ENCODE measurements around the gene HIP1R.
"Not testable (repeated sequence)": the region's sequence is repeated elsewhere in the genome, so short reads cannot be mapped to it uniquely, and the experiment has no call there.

Gene HIP1R

GRCh38 chr12:122878780-122879612, 43.7 kb downstream of the HIP1R start:
- DNase-seq: no peak

- no peak for DNase-seq
Observed at GRCh38 chr12:122880155-122880667, 45.0 kb downstream of the HIP1R start.

GRCh38 chr12:122880668-122881067, 45.4 kb downstream of the HIP1R start:
- DNase-seq: peak; percentile 43

- DNase-seq: no peak
Observed at GRCh38 chr12:122882908-122883558, 47.8 kb downstream of the HIP1R start.

- DNase-seq: no peak
Observed at GRCh38 chr12:122884091-122884826, 49.0 kb downstream of the HIP1R start.

- DNase-seq: no peak
Observed at GRCh38 chr12:122884860-122885259, 49.6 kb downstream of the HIP1R start.

- no peak for DNase-seq
Observed at GRCh38 chr12:122886161-122886560, 50.9 kb downstream of the HIP1R start.

GRCh38 chr12:122886851-122887818, 51.9 kb downstream of the HIP1R start:
- DNase-seq: no peak

GRCh38 chr12:122887819-122888212, 52.6 kb downstream of the HIP1R start:
- no peak for DNase-seq

GRCh38 chr12:122888232-122888752, 53.0 kb downstream of the HIP1R start:
- no peak for DNase-seq

GRCh38 chr12:122889761-122890520, 54.7 kb downstream of the HIP1R start:
- DNase-seq: no peak

GRCh38 chr12:122891661-122892525, 56.6 kb downstream of the HIP1R start:
- DNase-seq: no peak

GRCh38 chr12:122892724-122893123, 57.5 kb downstream of the HIP1R start:
- not testable (repeated sequence) for DNase-seq

GRCh38 chr12:122893208-122894153, 58.2 kb downstream of the HIP1R start:
- no peak for DNase-seq

GRCh38 chr12:122894193-122895121, 59.2 kb downstream of the HIP1R start:
- DNase-seq: no peak

GRCh38 chr12:122895320-122895703, 60.1 kb downstream of the HIP1R start:
- no peak for DNase-seq

GRCh38 chr12:122895704-122896636, 60.7 kb downstream of the HIP1R start, which contains the start of gene VPS37B:
TSS of gene VPS37B (minus strand) at chr12:122896124. CDS start at chr12:122896062, 62 bp downstream.
- DNase-seq: peak; percentile 38
